Kidney (tissue), 2 donors: Measurements from ENCODE around the gene ITGB1BP1. TPM values are rescaled to one million over a fixed set of nuclear protein-coding genes. Genes with fewer than 3 reads are reported as not detected.

Experiments
- polyA plus RNA-seq: library from polyadenylated mRNA; stranded (reverse); fragments of 350-450 nt; fragmentation: Illumina TruSeq; extraction: RNeasy Lipid Tissue Mini Kit (QIAGEN cat#74804); gene quantifications from one replicate; pipeline ENCODE4 v1.2.3, GENCODE V29; 2014; ENCODE audit warnings: low read depth, low replicate concordance; ENCODE audit not compliant: insufficient read depth
- total RNA-seq: library from RNA; stranded (reverse); fragmentation: NEBNext Ultra II Directional; extraction: Animal tissue kit (Norgen Biotek cat#: 25700); gene quantifications from one replicate; pipeline ENCODE4 v1.2.1, GENCODE V29; 2021
- donor health status: DM: yes; HTN: yes; CAD: no.

ITGB1BP1 gene
- total and polyA plus RNA-seq, 2 donors from 2014 or later = 67.1 to 164 TPM

Other genes with a start within 250 kb of the ITGB1BP1 start
- gene ASAP2, start 216.7 kb downstream of the ITGB1BP1 start, total RNA-seq = 54.8 TPM
- 26.2 TPM for gene ASAP2, start 216.7 kb downstream of the ITGB1BP1 start, polyA plus RNA-seq
- 27.5 TPM for gene CPSF3, start 126 bp upstream of the ITGB1BP1 start, total RNA-seq
- 27.3 TPM for gene CPSF3, start 126 bp upstream of the ITGB1BP1 start, polyA plus RNA-seq
- 52.7 TPM for gene IAH1, start 51.0 kb upstream of the ITGB1BP1 start, total RNA-seq
- 97.0 TPM for gene IAH1, start 51.0 kb upstream of the ITGB1BP1 start, polyA plus RNA-seq
- 29.9 TPM for gene ADAM17, start 132.3 kb upstream of the ITGB1BP1 start, total RNA-seq
- gene ADAM17, start 132.3 kb upstream of the ITGB1BP1 start, polyA plus RNA-seq = 6.5 TPM
- 262 TPM for gene YWHAQ, start 207.5 kb upstream of the ITGB1BP1 start, total RNA-seq
- gene YWHAQ, start 207.5 kb upstream of the ITGB1BP1 start, polyA plus RNA-seq = 168 TPM